MCF 10A (cell line): ENCODE measurements around the gene SDHAF1. TPM values are rescaled to one million over a fixed set of nuclear protein-coding genes. Genes with fewer than 3 reads are reported as not detected.

Experiments used
- BruUV-seq: library from RNA; stranded (reverse); fragments of 400-500 nt; replicated peaks from 2 replicates; lab custom pipeline; 2021; lab: Mats Ljungman, UMichigan
- CTCF ChIA-PET: fragments of 300-600 bp; sonication (Branson Sonifier 250); formaldehyde crosslinking; extraction: SDS; loops from one replicate; lab custom pipeline; 2021; ENCODE audit warnings: antibody characterized with exemption, inconsistent platforms; lab: Yijun Ruan, JAX
- POLR2A ChIA-PET: fragments of 300-600, 350-650 bp; sonication (Branson Sonifier 250); formaldehyde crosslinking; extraction: SDS; loops from one replicate; lab custom pipeline; 2020; ENCODE audit warnings: antibody characterized with exemption, inconsistent platforms; lab: Yijun Ruan, JAX
- DNase-seq: peaks from one replicate; pipeline ENCODE4 v3.0.0-alpha.2; 2018; ENCODE audit not compliant: unreplicated experiment
- H3K27ac Mint-ChIP-seq: one replicate; pipeline ENCODE4 v1.8.0; 2022; ENCODE audit warnings: mild to moderate bottlenecking, low read depth, mixed read lengths; ENCODE audit not compliant: unreplicated experiment
- H3K27me3 Mint-ChIP-seq: one replicate; pipeline ENCODE4 v1.8.0; 2022; ENCODE audit warnings: mixed read lengths; ENCODE audit not compliant: insufficient read depth, unreplicated experiment
- H3K36me3 Mint-ChIP-seq: one replicate; pipeline ENCODE4 v1.8.0; 2022; ENCODE audit warnings: mild to moderate bottlenecking, moderate library complexity, mixed read lengths; ENCODE audit not compliant: insufficient read depth, unreplicated experiment
- H3K4me1 Mint-ChIP-seq: one replicate; pipeline ENCODE4 v1.8.0; 2022; ENCODE audit warnings: mixed read lengths; ENCODE audit not compliant: insufficient read depth, unreplicated experiment
- H3K4me3 Mint-ChIP-seq: one replicate; pipeline ENCODE4 v1.8.0; 2022; ENCODE audit warnings: mild to moderate bottlenecking, moderate library complexity, mixed read lengths; ENCODE audit not compliant: unreplicated experiment
- H3K9me3 Mint-ChIP-seq: one replicate; pipeline ENCODE4 v1.8.0; 2022; ENCODE audit warnings: mixed read lengths; ENCODE audit not compliant: unreplicated experiment
- CTCF ChIP-seq: fragments of 200-600 bp; IDR thresholded peaks from one replicate; pipeline ENCODE4 v1.8.0; 2022; ENCODE audit warnings: antibody characterized with exemption, mild to moderate bottlenecking; ENCODE audit not compliant: unreplicated experiment
- intact Hi-C: fragments of 100-400 bp; cut with micrococcal nuclease; formaldehyde crosslinking; loops from 2 replicates; pipeline ENCODE4 v1.14.1; 2022
- total RNA-seq: library from RNA; stranded (reverse); gene quantifications from 2 replicates; pipeline ENCODE4 v1.2.3, GENCODE V29; 2022

The SDHAF1 gene
- total RNA-seq, 1 experiment from 2014 or later, result 14.4 TPM

- BruUV-seq, result no TSS peak
- Mint-ChIP-seq H3K27ac (no peak overlapping the region), H3K9me3 (peaks cover 7% of the 10 kb centered on the region), H3K27me3 (no peaks in the 10 kb centered on the region), H3K4me1 (peaks cover 15% of the 10 kb centered on the region), H3K4me3 (peak overlapping the region; percentile 86), H3K36me3 (peaks cover 25% of the 10 kb centered on the region)
- intact Hi-C loops, result no loop called here
- no peak for TF ChIP-seq CTCF
- POLR2A ChIA-PET, result interaction anchor here (0.6 to 0.8 kb wide), 3 partner anchors 20 to 507 kb away, joined by 3 to 4 read pairs (median 3); partner anchors contain the start of gene ALKBH6
- no peak for DNase-seq
- CTCF ChIA-PET, result interaction anchor here (0.6 to 1.2 kb wide), 2 partner anchors 93 to 630 kb away, joined by 3 to 6 read pairs; no protein-coding TSS in a partner anchor
Observed at GRCh38 chr19:35993923-35994598, 927 bp upstream of the SDHAF1 start.

GRCh38 chr19:35996777-35997176 lies 1.8 kb downstream of the SDHAF1 start:
- Mint-ChIP-seq H3K36me3 (peaks cover 38% of the 10 kb centered on the region), H3K4me1 (peaks cover 21% of the 10 kb centered on the region), H3K27ac (no peak overlapping the region), H3K9me3 (no peaks in the 10 kb centered on the region), H3K27me3 (no peaks in the 10 kb centered on the region), H3K4me3 (peak overlapping the region; percentile 86)
- no peak for DNase-seq
- ChIA-PET POLR2A (interaction anchor here (1.7 to 2.4 kb wide), 2 partner anchors 12 to 17 kb away, joined by 10 to 12 read pairs; partner anchors contain the start of genes ALKBH6 and SYNE4), CTCF (interaction anchor here (0.7 to 1.6 kb wide), 4 partner anchors 9 to 182 kb away, joined by 3 to 4 read pairs (median 3); no protein-coding TSS in a partner anchor)
- no TSS peak for BruUV-seq
- TF ChIP-seq CTCF, result no peak
- intact Hi-C loops, result no loop called here

- BruUV-seq, result no TSS peak
- Mint-ChIP-seq H3K36me3 (peaks cover 29% of the 10 kb centered on the region), H3K27me3 (no peaks in the 10 kb centered on the region), H3K27ac (no peak overlapping the region), H3K9me3 (no peaks in the 10 kb centered on the region), H3K4me1 (peaks cover 8% of the 10 kb centered on the region), H3K4me3 (no peak overlapping the region)
- POLR2A ChIA-PET, result no interaction called here
- intact Hi-C loops, result no loop called here
- CTCF ChIA-PET, result no interaction called here
- DNase-seq, result no peak
- no peak for TF ChIP-seq CTCF
Observed at GRCh38 chr19:36001605-36002004, 6.6 kb downstream of the SDHAF1 start.

- intact Hi-C loops, result no loop called here
- ChIA-PET CTCF (interaction anchor here (0.6 to 0.7 kb wide), 2 partner anchors 10 to 60 kb away, joined by 3 to 4 read pairs; no protein-coding TSS in a partner anchor), POLR2A (interaction anchor here (0.6 to 1.5 kb wide), 2 partner anchors 11 to 390 kb away, joined by 3 to 5 read pairs; partner anchors contain the start of genes ALKBH6 and HAUS5)
- no TSS peak for BruUV-seq
- peaks cover 21% of the 10 kb centered on the region for H3K36me3 Mint-ChIP-seq
- DNase-seq, result no peak
- H3K27me3 Mint-ChIP-seq, result no peaks in the 10 kb centered on the region
- H3K27ac Mint-ChIP-seq, result no peak overlapping the region
- H3K4me1 Mint-ChIP-seq, result peaks cover 6% of the 10 kb centered on the region
- H3K4me3 Mint-ChIP-seq, result no peak overlapping the region
- H3K9me3 Mint-ChIP-seq, result no peaks in the 10 kb centered on the region
- no peak for TF ChIP-seq CTCF
Observed at GRCh38 chr19:36003284-36003683, 8.3 kb downstream of the SDHAF1 start.
